Mucosa of stomach (tissue), 1 donor: ENCODE data around the gene CHST13.

Experiments used
- H3K27me3 ChIP-seq: one replicate; pipeline ENCODE4 v1.7.0; 2013; ENCODE audit warnings: mild to moderate bottlenecking, low read length; ENCODE audit not compliant: control insufficient read depth, insufficient read depth
- H3K36me3 ChIP-seq: one replicate; pipeline ENCODE4 v1.7.0; 2013; ENCODE audit warnings: low read length; ENCODE audit not compliant: control insufficient read depth, insufficient read depth
- H3K4me1 ChIP-seq: one replicate; pipeline ENCODE4 v1.7.0; 2013; ENCODE audit warnings: mild to moderate bottlenecking, low read length; ENCODE audit not compliant: control insufficient read depth, insufficient read depth
- H3K4me3 ChIP-seq: one replicate; pipeline ENCODE4 v1.7.0; 2013; ENCODE audit warnings: low read length
- H3K9ac ChIP-seq: one replicate; pipeline ENCODE4 v1.7.0; 2013; ENCODE audit warnings: mild to moderate bottlenecking, low read length, moderate library complexity
- H3K9me3 ChIP-seq: one replicate; pipeline ENCODE4 v1.7.0; 2013; ENCODE audit warnings: mild to moderate bottlenecking, low read length, moderate library complexity; ENCODE audit not compliant: control insufficient read depth
- donor health status: Pancreatic carcinoma.

The CHST13 gene

DNA sequence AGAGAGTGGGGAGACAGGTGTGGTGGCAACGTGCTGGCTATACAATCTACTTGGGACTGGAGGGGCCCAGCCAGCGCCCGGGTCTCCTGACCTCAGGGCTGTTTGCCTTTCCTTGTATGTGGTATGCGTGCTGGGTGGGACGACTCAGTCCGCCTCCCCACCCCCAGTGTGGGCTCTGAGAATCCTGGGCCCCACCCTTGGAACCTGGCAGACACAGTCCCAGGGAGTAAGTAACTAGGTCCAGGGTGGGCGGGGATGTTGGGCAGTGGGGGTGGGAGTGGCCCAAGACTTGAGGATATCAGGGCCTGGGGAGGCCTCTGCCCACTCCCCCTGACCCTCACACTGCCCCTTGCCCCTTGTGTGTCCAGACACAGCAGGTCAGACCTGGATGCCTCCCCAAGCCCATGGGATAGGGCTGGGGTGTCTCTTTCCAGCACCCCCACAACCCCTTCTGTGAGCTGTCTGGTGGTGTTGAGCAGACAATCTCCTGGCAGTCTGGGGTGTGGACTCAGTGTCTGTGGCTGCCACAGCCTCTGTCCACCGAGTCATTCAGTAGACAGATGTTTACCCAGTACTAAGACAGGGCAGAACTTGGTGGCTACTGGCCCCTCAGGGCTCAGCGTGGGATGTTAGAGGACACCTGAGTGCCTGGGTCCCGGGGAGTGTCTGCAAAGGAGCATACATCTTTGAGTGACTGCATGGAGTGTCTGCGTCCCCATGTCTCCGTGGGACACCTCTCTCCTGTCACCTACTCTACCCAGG, 1.3 kb downstream of the CHST13 start:
- H3K9me3 ChIP-seq = no peaks in the 10 kb centered on the region
- peak overlapping the region; percentile 71 for H3K4me3 ChIP-seq
- peaks cover 26% of the 10 kb centered on the region for H3K4me1 ChIP-seq
- H3K9ac ChIP-seq = peak overlapping the region; percentile 37
- H3K36me3 ChIP-seq = no peaks in the 10 kb centered on the region
- peaks cover 19% of the 10 kb centered on the region for H3K27me3 ChIP-seq

DNA sequence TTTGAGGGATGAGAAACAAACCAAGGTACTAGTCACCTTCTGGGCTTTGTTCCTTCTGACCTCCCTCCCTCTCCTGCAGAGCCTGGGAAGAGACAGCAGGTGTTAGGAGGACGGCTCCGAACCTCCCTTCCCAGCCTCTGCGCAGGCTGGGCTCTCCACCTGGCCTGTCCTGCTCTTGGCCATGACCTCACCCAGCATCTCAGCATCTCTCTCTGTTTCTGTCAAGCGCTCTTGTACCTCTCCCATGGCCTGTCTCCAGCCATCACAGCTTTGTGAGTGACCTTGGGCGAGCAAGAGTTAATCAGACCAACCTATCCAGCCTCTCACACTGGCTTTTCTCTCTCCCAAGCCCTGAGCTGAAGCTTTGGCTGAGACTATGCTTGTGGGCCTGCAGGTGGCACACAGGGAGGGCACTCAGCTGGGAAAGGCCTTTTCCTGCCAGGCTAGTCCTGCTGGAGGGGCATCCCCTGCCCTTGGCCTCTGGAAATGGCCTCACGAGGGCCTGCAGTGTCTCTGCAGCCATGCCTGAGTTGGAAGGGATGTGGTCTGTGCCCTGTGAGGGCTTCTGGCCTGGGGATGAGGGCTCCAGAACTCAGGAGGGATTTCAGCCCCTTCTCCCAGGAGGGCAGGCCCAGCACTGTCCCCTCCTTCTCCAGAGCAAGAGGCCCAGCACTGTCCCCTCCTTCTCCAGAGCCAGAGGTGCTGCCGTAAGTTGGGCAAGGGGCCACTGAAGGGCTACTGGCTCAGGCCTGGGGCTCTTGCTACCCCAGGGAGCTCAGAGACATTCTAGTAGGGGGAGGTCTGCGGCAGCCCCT, 2.1 kb downstream of the CHST13 start:
- peaks cover 26% of the 10 kb centered on the region for H3K4me1 ChIP-seq
- H3K9me3 ChIP-seq = no peaks in the 10 kb centered on the region
- H3K36me3 ChIP-seq = no peaks in the 10 kb centered on the region
- peaks cover 19% of the 10 kb centered on the region for H3K27me3 ChIP-seq
- H3K9ac ChIP-seq = no peak overlapping the region
- H3K4me3 ChIP-seq = no peak overlapping the region

DNA sequence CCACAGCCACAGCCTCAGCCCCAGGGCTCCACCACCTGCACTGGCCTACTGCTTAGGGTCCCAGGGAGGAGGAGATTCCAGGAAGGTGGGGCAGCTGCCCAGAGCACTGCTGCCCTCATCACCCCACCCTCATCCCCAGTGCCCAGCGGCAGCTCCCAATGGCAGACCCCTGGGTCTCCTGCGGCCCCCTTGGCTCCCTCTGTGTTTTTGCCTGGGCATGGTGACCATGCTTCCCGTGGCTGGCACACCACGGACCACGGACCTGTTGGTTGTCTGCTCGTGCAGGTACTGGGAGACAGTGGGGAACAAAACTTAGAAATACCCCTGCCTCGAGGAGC, 2.7 kb downstream of the CHST13 start:
- H3K9me3 ChIP-seq = no peaks in the 10 kb centered on the region
- peaks cover 26% of the 10 kb centered on the region for H3K4me1 ChIP-seq
- no peaks in the 10 kb centered on the region for H3K36me3 ChIP-seq
- H3K9ac ChIP-seq = no peak overlapping the region
- no peak overlapping the region for H3K4me3 ChIP-seq
- H3K27me3 ChIP-seq = peaks cover 19% of the 10 kb centered on the region

DNA sequence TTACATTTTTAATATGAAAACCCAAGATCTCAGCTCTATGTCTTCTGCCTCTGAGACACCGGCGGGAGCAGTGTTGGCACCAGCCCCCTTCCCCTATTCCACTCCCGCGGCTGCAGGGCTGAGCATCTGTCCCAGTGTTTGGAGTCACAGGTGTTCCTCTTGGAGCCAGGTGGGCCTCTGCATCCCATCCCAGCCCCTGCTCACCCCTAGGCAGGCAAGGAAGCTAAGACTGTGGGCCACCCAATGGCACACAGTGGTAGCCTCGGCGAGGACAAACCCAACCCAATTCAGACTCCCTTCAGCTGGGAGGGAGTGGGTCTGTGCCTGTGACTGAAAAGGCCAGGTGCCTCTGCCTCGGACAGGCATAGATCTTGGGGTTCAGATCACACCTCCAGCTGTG, 3.1 kb downstream of the CHST13 start:
- peaks cover 26% of the 10 kb centered on the region for H3K4me1 ChIP-seq

DNA sequence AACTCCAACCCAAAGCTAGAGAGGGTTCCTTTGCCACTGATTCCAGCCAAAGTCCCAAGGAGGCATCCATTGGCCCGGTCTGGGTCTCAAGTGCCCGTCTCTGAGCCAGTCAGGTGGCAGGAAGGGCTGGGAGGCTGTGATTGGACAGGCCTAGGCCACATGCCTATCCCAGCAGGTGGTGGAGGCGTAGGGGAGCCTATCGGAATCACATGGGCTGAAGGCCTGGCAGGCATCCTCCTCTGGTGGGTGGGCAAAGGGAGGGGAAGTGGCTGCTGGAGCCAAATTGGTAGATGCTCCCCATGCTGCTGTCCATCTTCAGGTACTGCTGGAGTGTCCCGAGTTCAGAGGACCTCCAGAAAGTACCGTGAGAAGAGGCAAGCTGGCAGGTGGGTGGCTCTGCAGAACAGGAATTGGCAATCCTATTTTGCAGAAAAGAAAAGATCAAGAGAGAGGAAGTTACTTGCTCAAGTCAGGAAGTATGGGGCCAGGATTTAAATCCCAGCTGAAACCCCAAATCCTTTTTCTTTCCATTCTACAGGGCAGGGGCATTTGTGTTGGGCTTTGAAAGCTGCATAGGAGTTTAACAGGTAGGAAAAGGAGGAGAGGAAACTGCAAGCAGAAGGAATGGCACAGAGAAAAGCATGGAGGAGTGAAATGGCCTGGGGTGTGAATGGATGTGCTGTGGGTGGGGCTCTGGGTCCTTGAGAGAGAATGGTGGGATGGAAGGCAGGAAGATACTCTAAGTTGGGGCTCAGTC, 3.7 kb downstream of the CHST13 start:
- peaks cover 26% of the 10 kb centered on the region for H3K4me1 ChIP-seq
- peaks cover 19% of the 10 kb centered on the region for H3K27me3 ChIP-seq
- H3K36me3 ChIP-seq = no peaks in the 10 kb centered on the region
- no peak overlapping the region for H3K9ac ChIP-seq
- no peaks in the 10 kb centered on the region for H3K9me3 ChIP-seq
- no peak overlapping the region for H3K4me3 ChIP-seq

More for the DNA sequence above, 3.1 kb downstream of the CHST13 start:
- H3K27me3 ChIP-seq = peaks cover 19% of the 10 kb centered on the region
- H3K9me3 ChIP-seq = no peaks in the 10 kb centered on the region
- H3K4me3 ChIP-seq = no peak overlapping the region
- H3K36me3 ChIP-seq = no peaks in the 10 kb centered on the region
- H3K9ac ChIP-seq = no peak overlapping the region

DNA sequence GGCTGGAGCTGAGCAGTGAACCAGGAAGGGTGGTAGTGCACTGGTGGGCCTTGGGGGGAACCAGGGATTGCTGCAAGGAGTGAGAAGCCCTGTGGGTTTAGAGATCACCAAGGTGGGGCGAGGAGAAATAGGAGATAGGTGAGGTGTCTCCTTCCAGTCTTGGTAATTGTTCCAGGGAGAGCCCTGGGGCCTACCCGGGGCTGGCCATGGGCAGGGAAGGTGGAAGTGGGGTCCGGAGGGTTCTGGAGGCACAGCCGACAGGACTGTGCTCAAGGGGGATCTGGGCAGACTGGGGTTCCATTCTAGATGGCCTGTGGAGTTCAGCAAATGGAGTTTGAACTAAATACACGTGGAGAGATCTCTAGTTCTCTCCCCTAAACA, 4.5 kb downstream of the CHST13 start:
- H3K9ac ChIP-seq = no peak overlapping the region
- H3K9me3 ChIP-seq = no peaks in the 10 kb centered on the region
- H3K27me3 ChIP-seq = peaks cover 14% of the 10 kb centered on the region
- no peak overlapping the region for H3K4me3 ChIP-seq
- H3K36me3 ChIP-seq = no peaks in the 10 kb centered on the region
- H3K4me1 ChIP-seq = peaks cover 19% of the 10 kb centered on the region

DNA sequence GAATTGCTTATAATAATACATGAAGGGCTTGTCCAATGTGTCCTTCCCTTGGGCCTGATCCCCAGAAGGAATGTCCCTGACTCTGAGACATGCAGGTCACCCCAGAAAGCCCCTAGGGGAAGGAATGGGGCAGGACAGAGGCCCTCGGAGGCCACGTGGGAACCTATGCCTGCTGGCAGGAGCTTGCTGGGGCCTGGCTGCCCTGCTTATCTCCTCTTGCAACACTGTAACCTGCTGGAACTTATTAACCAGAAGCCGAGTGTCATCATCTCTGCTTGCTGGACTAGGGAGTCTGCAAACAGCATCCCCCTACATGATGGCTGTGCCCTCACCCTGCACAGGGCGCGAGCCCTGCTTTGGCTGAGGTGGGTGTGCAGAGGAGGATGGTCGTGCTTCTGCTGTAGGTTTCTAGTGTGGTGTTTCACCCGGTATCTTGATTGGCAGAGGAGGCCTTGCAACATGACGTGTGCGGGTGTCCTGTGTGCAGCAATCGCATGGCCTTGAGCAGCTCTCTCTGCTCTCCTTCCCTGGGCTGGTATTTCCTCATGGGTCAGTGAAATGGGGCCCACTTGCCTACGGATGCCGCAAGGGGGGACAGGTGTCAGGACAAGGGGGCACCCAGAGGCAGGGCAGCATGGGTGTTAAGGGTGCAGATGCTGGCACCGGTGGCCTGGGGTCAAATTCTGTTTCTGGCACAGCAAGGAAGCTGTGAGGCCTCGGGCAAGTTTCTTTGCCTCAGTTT, 5.0 kb downstream of the CHST13 start:
- no peaks in the 10 kb centered on the region for H3K36me3 ChIP-seq
- H3K9me3 ChIP-seq = no peaks in the 10 kb centered on the region
- peaks cover 8% of the 10 kb centered on the region for H3K27me3 ChIP-seq
- peaks cover 13% of the 10 kb centered on the region for H3K4me1 ChIP-seq
- H3K4me3 ChIP-seq = no peak overlapping the region
- H3K9ac ChIP-seq = no peak overlapping the region

DNA sequence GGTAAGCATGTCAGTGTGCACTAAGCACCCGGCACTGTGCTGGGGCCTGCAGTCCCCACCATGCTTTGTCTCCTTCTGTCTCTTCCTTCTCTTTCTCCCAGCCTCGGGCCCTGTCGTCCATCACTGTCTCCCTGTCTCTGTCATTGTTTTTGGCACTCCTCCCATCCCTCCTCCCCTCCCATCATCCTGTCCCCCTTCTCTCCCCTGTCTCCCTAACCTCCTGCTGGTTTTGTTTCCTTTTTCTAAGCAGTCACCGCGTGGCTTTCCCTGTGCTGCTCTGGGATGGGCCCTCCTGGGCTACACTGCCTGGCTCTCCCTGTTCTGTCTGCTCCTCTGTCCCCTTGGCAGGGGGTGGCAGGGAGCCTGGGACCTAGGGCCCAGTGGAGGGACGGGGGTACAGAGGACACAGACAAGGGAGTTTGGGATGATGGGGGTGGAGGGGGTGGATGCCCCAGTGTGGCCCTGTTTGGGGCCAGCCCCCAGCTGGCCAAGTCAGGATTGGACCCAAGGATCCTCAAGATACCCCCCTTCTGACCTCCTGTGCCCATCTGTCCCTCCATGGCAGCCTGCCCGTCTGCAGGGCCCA, 5.7 kb downstream of the CHST13 start:
- peaks cover 8% of the 10 kb centered on the region for H3K4me1 ChIP-seq
- H3K27me3 ChIP-seq = peaks cover 3% of the 10 kb centered on the region
- no peak overlapping the region for H3K4me3 ChIP-seq
- no peaks in the 10 kb centered on the region for H3K9me3 ChIP-seq
- no peaks in the 10 kb centered on the region for H3K36me3 ChIP-seq
- no peak overlapping the region for H3K9ac ChIP-seq

DNA sequence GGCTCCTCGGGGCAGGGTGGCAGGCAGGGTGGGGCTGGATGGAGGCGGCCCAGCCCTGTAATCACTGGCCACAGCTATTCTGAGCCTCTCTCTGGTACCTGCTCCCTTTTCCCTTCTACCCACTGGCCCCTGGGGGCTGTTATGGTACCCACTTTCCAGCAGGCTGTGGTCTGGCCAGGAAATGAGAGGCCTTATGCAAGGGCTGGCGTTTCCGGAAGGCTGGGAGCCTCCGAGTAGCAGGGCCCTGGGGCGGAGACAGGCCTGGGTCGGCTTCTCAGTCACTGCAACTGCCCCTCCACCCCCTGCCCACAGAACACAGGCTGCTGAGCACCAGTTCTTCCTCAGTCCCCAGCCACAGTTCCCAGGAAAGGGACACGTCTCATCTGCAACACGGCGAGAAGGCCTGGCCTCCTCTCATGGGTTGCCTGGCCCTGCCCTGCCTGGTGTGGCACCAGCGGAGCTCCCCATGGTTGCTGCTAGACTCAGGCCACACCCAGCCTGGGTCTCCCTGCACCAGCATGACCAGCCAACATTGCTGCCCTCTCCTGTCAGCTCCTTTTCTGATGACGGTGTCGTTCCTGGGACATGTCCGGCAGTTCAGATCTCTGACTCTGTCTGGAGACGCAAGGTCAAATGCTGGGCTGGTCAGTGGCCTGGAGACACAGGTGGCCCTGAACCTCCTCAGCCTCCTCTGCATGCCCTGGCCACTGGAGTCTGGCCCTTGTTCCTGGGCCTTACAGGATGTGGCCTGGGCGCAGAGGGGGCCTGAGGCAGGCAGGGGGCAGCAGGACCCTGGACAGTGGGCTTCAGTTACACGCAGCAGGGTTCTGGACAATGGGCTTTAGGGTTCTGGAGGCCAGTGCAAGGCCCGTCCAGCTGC, 6.5 kb downstream of the CHST13 start:
- no peak overlapping the region for H3K4me3 ChIP-seq

DNA sequence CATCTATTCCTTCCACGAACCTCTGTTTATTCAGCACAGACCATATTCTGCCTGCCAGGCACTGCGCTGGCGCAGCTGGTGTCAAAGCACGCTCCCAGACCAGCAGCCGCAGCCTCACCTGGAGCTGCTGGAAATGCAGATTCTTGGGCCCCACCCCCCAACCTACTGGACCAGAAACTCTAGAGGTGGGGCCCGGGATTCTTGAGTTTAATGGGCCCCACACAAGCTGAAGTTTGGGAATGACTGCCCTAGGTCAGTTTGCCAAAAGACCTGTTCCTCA, 7.0 kb downstream of the CHST13 start:
- H3K9ac ChIP-seq = no peak overlapping the region
- no peaks in the 10 kb centered on the region for H3K36me3 ChIP-seq
- H3K4me3 ChIP-seq = no peak overlapping the region
- no peaks in the 10 kb centered on the region for H3K9me3 ChIP-seq
- H3K27me3 ChIP-seq = no peaks in the 10 kb centered on the region
- no peaks in the 10 kb centered on the region for H3K4me1 ChIP-seq

More for the DNA sequence above, 6.5 kb downstream of the CHST13 start:
- H3K9ac ChIP-seq = no peak overlapping the region
- peaks cover under 1% of the 10 kb centered on the region for H3K4me1 ChIP-seq
- no peaks in the 10 kb centered on the region for H3K36me3 ChIP-seq
- H3K9me3 ChIP-seq = no peaks in the 10 kb centered on the region
- H3K27me3 ChIP-seq = no peaks in the 10 kb centered on the region

DNA sequence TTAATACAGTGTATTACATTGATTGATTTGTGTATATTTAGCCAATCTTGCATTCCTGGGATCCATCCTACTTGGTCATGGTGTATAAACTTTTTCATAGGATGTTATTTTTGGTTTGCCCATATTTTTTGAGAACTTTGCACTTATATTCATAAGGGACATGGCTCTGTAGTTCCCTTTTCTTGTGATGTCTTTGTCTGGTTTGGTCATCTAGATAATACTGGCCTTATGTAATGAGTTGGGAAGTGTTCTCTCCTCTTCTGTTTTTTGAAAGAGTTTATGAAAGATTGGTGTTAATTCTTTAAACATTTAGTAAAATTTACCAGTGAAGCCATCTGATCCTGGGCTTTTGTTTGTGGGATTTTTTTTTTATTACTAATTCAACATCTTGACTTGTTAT, 9.6 kb downstream of the CHST13 start:
- no peaks in the 10 kb centered on the region for H3K4me1 ChIP-seq
- no peaks in the 10 kb centered on the region for H3K36me3 ChIP-seq
- H3K9ac ChIP-seq = no peak overlapping the region

More for the DNA sequence above, 9.6 kb downstream of the CHST13 start:
- Histone ChIP-seq H3K4me3 (no peak overlapping the region), H3K27me3 (peaks cover 3% of the 10 kb centered on the region), H3K9me3 (no peaks in the 10 kb centered on the region)
